ENCODE results near the gene GALNT13.

Gene GALNT13

GRCh38 chr2:154243685-154244084, 372.0 kb downstream of the GALNT13 start:
- DNase-seq (ENCODE audit: insufficient read length, low spot score) (no peak), FAIRE-seq (no peak)
- no peak for TF ChIP-seq CTCF (IDR thresholded peaks at IDR 0.05; ENCODE audit: insufficient read depth, missing control alignments)

GRCh38 chr2:154244932-154245331, 373.2 kb downstream of the GALNT13 start:
- DNase-seq (ENCODE audit: insufficient read length, low spot score) = no peak
- no peak for FAIRE-seq
- no peak for TF ChIP-seq CTCF (IDR thresholded peaks at IDR 0.05; ENCODE audit: insufficient read depth, missing control alignments)

- no peak for DNase-seq (ENCODE audit: insufficient read length, low spot score)
- no peak for FAIRE-seq
- no peak for TF ChIP-seq CTCF (IDR thresholded peaks at IDR 0.05; ENCODE audit: insufficient read depth, missing control alignments)
Measured at GRCh38 chr2:154247503-154247902, 375.8 kb downstream of the GALNT13 start.

GRCh38 chr2:154256136-154256535, 384.4 kb downstream of the GALNT13 start:
- no peak for FAIRE-seq
- no peak for DNase-seq (ENCODE audit: insufficient read length, low spot score)
- TF ChIP-seq CTCF (IDR thresholded peaks at IDR 0.05; ENCODE audit: insufficient read depth, missing control alignments) = no peak

GRCh38 chr2:154259030-154259429, 387.3 kb downstream of the GALNT13 start:
- FAIRE-seq = no peak
- no peak for DNase-seq (ENCODE audit: insufficient read length, low spot score)
- no peak for TF ChIP-seq CTCF (IDR thresholded peaks at IDR 0.05; ENCODE audit: insufficient read depth, missing control alignments)

GRCh38 chr2:154261473-154262027, 389.8 kb downstream of the GALNT13 start:
- TF ChIP-seq CTCF (IDR thresholded peaks at IDR 0.05; ENCODE audit: insufficient read depth, missing control alignments) = no peak
- FAIRE-seq (no peak), DNase-seq (ENCODE audit: insufficient read length, low spot score) (no peak)

GRCh38 chr2:154263206-154263605, 391.5 kb downstream of the GALNT13 start:
- no peak for TF ChIP-seq CTCF (IDR thresholded peaks at IDR 0.05; ENCODE audit: insufficient read depth, missing control alignments)
- no peak for DNase-seq (ENCODE audit: insufficient read length, low spot score)
- no peak for FAIRE-seq
